Posterior cingulate gyrus (tissue), 11 donors: ENCODE data around the gene CRTC1.

ENCODE experiments used
- DNase-seq, 10 donors: peaks; one replicate each; pipeline versions ENCODE4 v3.0.0 to v3.0.0-alpha.2; 2020 to 2021; ENCODE audit warnings: mixed read lengths in 3 of 10
- intact Hi-C: fragments of 100-400 bp; cut with DNase I; formaldehyde crosslinking; loops from one replicate; pipeline ENCODE4 v1.15.1; 2023

The CRTC1 gene

DNA sequence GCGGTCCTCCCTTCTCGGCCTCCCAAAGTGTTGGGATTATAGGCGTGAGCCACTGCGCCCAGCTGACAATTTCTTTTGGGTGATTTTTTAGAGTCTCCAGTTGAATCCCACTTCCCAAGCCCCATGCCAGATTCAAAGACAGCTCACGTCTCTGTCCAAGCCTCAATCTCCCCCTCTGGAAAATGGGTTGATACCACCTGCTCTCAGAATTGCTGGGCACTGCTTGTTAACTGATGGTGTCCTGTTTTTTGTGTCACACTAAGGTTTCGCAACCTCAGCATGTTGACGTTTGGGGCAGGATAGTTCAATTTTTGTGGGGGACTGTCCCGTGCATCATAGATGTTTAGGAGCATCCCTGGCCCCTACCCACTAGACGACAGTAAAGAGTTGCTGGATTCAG lies 134.1 kb downstream of the CRTC1 start:
- peak in 1 of 10 donors; percentile 4 for DNase-seq
- intact Hi-C loops, result no loop called here

DNA sequence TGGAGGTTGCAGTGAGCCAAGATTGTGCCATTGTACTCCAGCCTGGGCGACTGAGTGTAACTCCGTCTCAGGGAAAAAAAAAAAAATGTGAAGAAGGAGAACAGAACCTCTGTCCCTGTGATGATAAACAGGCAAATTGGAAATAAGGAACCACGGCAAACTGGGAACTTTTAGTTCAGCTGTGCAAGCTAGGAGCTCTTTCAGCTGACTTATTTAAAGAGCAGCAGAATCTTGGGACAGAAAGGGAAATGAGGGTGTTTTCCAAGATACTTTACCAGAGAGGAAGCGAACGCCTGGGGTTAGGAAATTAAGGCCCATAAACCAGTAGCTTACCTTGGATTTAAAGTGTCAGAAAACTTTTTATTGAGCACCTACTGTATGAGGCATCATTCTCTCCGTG lies 145.3 kb downstream of the CRTC1 start:
- DNase-seq, result peak in 1 of 10 donors; percentile 11
- intact Hi-C loops, result no loop called here

DNA sequence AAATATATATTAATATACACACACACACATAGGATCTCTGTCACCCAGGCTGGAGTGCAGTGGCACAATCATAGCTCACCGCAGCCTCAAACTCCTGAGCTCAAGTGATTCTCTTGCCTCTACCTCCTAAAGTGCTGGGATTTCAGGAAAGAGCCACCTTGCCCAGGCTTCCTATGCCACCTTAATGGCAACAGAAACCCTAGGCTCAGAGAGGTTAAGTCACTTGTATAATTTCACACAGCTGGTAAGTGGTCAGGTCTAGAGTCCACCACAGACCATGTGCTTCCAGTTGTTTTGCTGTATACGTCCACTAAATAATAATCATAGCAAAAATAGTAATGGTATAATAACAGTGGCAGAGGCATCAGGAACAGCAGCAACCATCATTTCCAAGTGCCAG lies 147.0 kb downstream of the CRTC1 start:
- DNase-seq, result peak in 1 of 10 donors; percentile 28
- intact Hi-C loops, result loop anchor here (5.0 kb wide), 1 partner anchor 148 kb away; the partner anchor contains the start of gene CRTC1

DNA sequence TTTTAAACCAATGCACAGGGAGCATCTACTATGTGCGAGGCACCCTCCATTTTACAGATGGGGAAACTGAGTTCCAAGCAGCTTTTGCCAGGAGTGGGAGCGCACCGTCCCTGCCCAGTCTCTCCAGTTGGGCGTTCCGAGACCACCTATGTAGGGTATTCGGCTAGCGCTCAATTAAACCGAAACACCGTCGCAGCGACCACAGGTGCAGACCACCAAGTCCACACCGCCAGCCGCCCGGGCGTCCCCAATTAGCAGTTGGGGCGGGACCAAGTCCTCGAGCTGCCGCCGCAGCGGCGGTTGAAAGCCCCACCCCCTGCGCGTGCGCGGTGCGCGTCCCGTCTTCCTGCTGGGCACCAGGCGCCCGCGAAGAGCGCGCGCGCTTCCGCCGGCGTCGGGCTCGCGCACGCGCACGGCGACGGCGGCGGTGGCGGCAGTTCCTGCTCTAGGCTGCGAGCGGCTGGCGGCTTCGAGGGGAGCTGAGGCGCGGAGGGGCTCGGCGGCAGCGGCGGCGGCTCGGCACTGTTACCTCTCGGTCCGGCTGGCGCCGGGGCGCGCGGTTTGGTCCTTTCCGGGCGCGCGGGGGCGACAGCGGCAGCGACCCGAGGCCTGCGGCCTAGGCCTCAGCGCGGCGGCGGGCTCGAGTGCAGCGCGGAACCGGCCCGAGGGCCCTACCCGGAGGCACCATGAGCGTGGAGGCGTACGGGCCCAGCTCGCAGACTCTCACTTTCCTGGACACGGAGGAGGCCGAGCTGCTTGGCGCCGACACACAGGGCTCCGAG lies 148.2 kb downstream of the CRTC1 start, which contains the start of gene UPF1:
UPF1 (plus strand) TSS at position 436 of the 782 bp plus-strand sequence; CDS start at position 687, 251 bp downstream.
- intact Hi-C loops, result loop anchor here (5.0 kb wide), 1 partner anchor 149 kb away; the partner anchor contains the start of gene CRTC1
- peak; percentile 87 to 99 (median 92) for DNase-seq
